ENCODE data around the gene BBS2.

BBS2 gene

GRCh38 chr16:56470666-56471065 lies 49.2 kb downstream of the BBS2 start:
- no peak for DNase-seq

- no peak for DNase-seq
Measured at GRCh38 chr16:56470232-56470631, 49.6 kb downstream of the BBS2 start.

- no peak for DNase-seq
Measured at GRCh38 chr16:56469748-56470147, 50.1 kb downstream of the BBS2 start.

DNA sequence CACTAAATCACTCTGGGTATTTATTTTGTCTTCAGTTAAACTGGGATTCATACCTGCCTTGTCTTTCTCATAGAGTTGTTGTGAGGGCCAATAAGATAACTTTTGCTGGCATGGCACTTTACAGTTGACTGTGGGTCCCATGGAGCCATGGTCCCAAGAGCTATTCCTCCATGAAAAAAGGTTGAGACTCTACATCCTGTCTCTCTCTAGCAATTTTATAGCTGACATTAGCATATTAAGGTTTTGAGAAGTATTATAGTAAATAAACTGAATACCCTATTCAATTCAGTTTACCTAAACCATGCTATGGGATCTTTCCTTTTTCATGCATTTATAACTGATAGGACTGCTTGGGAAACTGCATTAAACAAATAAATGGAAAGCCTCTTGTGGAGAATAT lies 51.0 kb downstream of the BBS2 start:
- DNase-seq, result no peak

DNA sequence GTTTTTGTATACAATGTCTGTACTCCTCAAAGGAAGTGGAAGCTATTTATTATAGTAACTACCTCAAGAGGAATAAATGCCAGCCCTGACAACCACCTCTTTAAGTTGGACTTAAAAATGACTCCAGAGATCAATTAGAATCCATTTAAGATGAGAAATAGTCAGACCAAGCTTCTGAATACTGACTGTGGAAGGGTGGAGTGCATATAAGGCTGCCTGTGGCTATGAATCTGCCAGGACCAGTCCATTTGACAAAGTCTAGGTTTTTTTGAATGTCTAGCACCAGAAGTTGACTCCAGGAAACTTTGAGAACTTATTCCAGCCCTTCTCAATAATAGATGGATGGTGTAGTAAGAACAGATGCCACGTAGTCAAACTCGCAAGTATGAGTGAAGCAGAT lies 53.5 kb downstream of the BBS2 start:
- no peak for DNase-seq

GRCh38 chr16:56463153-56463552 lies 56.7 kb downstream of the BBS2 start:
- DNase-seq, result no peak

DNA sequence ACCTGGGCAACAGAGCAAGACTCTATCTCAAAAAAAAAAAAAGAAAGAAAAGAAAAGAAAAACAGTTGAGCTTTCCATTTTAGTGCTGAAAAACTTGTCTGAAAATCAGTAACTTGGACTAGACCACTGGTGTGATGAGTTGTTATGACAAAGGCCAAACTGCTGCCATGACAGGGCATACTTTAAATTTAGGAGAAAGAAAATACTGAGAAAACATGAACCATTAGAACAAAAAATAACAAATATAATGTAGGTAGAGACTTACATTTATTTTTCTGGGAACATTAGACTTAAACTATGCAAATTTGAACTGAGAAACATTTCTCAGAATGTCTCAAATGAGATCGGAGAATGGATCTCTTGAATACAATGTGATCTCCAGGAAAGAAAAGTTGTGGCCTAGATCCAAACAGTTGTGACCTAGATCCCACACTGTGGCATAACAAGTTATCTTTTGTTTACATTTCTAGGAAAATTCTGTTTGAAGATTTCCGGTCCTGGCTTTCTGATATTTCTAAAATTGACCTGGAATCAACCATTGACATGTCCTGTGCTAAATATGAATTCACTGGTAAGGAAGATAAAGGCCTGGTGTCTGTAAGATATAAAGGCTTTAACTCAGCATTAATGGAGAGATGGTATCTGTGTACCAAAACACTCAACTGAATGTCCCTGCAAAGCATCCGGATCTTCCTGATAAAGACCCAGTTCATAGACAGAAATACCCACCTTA lies 57.6 kb downstream of the BBS2 start:
- DNase-seq, result no peak

DNA sequence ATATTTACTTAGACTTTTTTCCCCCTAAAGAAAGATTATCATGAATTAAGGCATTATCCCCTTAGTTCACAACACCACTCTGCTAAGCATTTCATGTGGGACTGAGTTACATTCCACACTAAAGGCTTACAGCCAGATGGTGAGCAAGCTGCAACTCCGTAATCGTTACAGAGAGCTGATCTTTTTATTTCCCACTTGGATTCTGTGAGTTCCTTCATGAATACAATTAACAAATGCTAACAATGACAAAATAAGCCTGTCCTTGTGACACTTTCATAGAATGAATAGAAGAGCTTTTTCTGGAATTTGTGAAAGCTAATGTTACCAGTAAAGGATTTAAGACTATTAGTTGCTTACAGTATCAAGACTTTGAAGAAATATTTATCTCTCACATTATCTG lies 59.7 kb downstream of the BBS2 start:
- no peak for DNase-seq

DNA sequence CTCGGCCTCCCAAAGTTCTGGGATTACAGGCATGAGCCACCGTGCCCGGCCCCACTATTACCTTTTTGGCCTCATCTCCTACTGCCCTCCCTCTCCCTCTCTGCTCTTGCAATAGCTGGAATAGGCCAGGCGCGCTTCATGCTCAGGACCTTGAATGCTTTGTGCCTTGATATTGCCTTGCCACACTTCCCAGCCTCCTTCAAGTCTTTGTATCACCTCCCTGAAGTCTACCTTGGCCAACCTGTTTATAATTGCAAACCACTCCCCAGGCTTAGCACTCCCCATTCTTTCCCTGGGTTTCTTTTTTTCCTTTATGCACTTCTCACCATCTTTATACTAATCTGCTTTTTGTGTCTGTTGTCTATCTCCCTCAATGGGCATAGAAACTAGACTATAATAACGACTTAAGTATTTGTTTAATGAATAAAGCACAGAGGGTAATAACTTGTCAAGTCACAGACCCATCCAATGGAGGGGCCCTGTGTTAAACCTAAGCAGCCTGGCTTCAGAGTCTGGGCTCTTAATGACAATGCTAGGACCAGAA lies 61.8 kb downstream of the BBS2 start:
- no peak for DNase-seq

- no peak for DNase-seq
Measured at GRCh38 chr16:56451753-56452689, 67.8 kb downstream of the BBS2 start.

DNA sequence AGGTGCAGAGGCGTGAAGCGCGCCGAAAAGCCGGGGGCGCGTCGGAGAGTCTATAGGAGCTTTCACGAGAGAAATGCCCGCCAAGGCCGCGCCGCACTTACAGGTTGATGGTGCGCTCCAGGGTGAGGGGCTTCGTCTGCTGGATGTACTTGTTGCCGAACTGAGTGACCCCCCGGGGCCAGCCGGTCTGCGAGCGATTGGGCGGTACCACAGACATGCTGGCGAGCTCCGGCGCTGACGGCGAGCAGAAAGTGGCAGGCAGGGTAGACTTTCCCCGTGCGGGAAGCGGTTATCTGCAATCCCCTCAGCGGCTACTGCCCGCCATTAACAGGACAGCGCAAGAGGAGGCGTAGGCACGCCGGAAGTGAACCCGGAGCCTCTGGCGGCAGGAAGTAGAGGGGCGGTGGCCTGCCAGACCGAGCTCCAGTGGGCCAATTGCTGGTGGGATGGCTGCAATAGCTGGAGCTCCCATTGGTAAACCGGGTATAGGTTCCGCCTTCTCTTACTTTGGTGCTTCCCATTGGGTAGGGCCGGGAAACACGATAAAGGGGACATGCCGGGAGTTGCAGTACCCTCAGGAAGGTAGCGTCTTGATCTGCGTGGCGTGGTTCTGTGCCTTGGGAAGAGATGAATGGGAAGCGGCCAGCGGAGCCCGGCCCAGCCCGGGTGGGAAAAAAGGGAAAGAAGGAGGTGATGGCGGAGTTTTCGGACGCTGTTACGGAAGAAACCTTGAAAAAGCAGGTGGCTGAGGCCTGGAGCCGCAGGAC lies 68.7 kb downstream of the BBS2 start, which contains the start of the genes NUDT21 and OGFOD1:
Gene NUDT21 (minus strand): TSS at position 347 of the 767 bp plus-strand sequence. CDS start 130 bp downstream, at position 217.
Gene OGFOD1 (plus strand): TSS at position 569 of the 767 bp plus-strand sequence. CDS start 59 bp downstream, at position 628.
- peak; percentile 93 for DNase-seq

DNA sequence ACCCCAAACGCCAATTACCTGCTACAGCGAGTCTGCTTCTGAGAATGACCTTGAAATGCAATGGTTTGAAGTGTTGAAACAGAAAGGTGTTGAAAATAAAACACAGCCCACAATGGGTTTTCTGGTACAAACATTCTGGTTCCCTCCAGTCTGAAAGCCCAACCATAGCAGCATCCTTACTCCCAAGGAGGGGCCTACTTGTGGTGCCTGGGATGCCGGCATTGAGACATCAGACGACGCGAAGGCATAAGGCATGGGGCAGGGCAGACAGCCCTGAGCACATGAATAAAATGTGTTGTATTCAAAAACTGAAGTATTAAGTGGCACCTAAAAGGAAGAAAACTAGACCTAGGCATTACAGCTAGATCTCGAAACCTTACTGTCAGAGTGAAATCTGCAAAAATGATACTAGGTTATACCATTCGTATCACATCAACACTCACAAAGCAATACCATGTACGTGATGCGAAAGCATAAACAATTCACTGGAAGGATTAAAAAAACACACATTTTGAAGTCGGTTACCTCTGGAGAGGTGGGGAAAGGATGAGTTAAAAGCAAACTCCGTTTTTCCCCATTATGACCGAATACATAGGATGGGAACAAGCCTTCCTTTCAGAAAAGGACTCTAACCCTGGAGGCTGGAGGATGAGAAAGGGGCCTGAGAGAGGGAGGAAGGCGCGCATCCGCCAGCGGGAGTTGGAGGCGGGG lies 69.4 kb downstream of the BBS2 start:
- DNase-seq, result no peak

DNA sequence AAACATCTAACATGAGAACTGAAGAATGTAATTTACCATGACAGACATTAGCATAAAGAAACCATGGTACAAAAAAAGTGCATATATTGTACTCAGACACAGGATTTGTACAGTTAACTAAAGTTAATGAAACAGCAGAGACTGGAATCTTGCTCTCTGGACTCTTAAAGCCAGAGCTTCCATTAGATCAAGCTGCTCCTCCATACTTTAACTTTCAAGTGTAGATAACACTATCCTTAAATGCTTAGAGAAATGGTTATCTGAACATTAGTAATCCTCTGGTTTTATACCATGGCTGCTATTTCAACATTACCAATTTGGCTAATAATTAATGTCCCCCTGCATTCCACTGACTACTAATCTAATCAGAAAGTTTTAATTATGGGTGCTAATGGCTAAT lies 71.8 kb downstream of the BBS2 start:
- no peak for DNase-seq

- no peak for DNase-seq
Measured at GRCh38 chr16:56447286-56447685, 72.5 kb downstream of the BBS2 start.

- DNase-seq, result no peak
Measured at GRCh38 chr16:56438038-56438437, 81.8 kb downstream of the BBS2 start.

- DNase-seq, result no peak
Measured at GRCh38 chr16:56436258-56436657, 83.6 kb downstream of the BBS2 start.

Measured in 8988T (cell line).